ENCODE results near the gene MAEL.

DNA sequence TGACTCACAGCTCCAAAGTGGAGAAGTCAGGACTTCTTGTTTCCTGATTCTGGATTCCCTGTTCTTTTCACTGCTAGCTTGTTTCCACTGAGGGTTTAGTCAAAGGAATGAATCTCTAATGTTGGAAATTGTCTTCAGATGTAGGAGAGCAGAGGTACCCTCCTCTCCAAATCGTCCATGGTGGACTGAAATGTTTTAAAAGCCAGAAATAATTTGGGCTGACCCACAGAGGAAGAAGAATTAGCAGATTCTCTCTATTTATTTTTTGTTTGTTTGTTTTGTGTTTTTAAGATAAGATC lies 70.7 kb downstream of the MAEL start:
- TF ChIP-seq POLR2A (IDR thresholded peaks at IDR 0.05) (no peak), CTCF (IDR thresholded peaks at IDR 0.05) (no peak), POLR2AphosphoS5 (IDR thresholded peaks at IDR 0.05) (no peak)

Data from prostate gland (tissue), 2 donors.